Astrocyte of the spinal cord (primary cell): ENCODE results near the gene CCDC107.

Experiments used
- DNase-seq: peaks from one replicate; pipeline ENCODE4 v3.0.0; 2011; ENCODE audit warnings: low read depth, low spot score
- H3K4me3 ChIP-seq: 2 replicates; pipeline ENCODE4 v1.5.1; 2011; ENCODE audit warnings: low read depth, mild to moderate bottlenecking, low read length, moderate library complexity
- in situ Hi-C: cut with HindIII; loops from 2 replicates; pipeline ENCODE4 v1.10.0; 2017; ENCODE audit warnings: low sequenced_read_pairs
- TF ChIP-seq, protein P1 (sequence below): IDR thresholded peaks from 2 replicates; pipeline ENCODE4 v1.5.1; 2012; ENCODE audit warnings: low read depth, mild to moderate bottlenecking, low read length, inconsistent platforms

Gene CCDC107

GRCh38 chr9:35680331-35681105, 22.4 kb downstream of the CCDC107 start:
- in situ Hi-C loops = no loop called here
- TF ChIP-seq, protein P1, sequence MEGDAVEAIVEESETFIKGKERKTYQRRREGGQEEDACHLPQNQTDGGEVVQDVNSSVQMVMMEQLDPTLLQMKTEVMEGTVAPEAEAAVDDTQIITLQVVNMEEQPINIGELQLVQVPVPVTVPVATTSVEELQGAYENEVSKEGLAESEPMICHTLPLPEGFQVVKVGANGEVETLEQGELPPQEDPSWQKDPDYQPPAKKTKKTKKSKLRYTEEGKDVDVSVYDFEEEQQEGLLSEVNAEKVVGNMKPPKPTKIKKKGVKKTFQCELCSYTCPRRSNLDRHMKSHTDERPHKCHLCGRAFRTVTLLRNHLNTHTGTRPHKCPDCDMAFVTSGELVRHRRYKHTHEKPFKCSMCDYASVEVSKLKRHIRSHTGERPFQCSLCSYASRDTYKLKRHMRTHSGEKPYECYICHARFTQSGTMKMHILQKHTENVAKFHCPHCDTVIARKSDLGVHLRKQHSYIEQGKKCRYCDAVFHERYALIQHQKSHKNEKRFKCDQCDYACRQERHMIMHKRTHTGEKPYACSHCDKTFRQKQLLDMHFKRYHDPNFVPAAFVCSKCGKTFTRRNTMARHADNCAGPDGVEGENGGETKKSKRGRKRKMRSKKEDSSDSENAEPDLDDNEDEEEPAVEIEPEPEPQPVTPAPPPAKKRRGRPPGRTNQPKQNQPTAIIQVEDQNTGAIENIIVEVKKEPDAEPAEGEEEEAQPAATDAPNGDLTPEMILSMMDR = no peak
- no peak overlapping the region for H3K4me3 ChIP-seq
- DNase-seq = peak; percentile 39

DNA sequence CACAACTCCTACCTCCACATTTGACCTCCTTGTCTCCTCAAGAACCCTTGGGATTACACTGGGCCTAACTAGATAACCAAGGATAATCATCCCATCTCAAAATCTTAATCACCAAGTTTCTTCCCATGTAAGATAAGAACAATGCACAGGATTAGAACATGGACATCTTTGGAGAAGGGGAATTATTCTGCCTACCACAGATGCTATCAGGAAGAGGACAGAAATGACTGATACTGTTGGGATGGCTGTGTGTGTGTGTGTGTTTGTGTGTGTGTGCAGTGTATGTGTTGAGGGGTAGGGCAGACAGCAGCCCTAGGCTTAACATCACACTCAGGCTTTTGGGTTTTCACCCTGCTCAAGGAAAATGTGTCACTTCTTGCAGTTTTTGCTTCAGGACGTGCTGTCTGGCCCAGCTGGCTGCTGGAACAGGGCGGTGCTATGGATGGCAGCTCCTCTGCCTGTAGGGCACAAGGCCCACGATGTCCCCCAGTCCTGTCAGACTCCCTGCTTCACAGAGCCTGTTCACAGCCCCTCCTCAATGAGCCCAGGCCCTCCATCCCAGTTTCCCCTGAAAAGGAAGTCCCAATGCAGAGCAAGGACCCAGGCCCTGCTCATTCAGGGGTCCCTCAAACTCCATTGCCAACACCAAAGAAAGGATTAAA, 23.4 kb downstream of the CCDC107 start:
- in situ Hi-C loops = no loop called here
- TF ChIP-seq, protein P1 = no peak
- H3K4me3 ChIP-seq = no peak overlapping the region
- no peak for DNase-seq

GRCh38 chr9:35682051-35682450, 24.0 kb downstream of the CCDC107 start:
- H3K4me3 ChIP-seq = no peak overlapping the region
- DNase-seq = no peak
- in situ Hi-C loops = no loop called here
- TF ChIP-seq, protein P1 = no peak

GRCh38 chr9:35682520-35683315, 24.6 kb downstream of the CCDC107 start:
- in situ Hi-C loops = no loop called here
- H3K4me3 ChIP-seq = no peak overlapping the region

DNA sequence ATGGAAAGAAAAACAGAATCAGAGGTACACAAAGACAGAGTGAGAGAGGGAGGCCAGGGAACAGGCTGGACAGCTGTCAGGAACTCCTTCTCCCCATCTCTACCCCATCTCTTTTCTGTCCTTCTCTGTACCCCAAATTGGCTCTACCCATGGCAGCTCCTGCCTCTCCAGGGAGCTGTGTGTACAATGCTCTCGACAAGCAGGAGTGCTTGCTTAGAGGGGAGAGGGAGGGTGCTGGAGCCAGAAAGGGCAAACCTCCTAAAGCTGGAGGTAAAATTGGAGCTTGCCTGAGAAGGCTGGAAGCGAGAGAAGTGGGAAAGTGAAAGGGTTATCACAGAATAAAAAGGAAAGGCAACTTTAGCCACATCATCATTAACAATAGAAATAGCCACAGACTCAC, 25.2 kb downstream of the CCDC107 start:
- in situ Hi-C loops = no loop called here
- TF ChIP-seq, protein P1 = no peak
- H3K4me3 ChIP-seq = no peak overlapping the region
- DNase-seq = no peak

More at GRCh38 chr9:35682520-35683315, 24.6 kb downstream of the CCDC107 start:
- no peak for DNase-seq
- TF ChIP-seq, protein P1 = no peak

DNA sequence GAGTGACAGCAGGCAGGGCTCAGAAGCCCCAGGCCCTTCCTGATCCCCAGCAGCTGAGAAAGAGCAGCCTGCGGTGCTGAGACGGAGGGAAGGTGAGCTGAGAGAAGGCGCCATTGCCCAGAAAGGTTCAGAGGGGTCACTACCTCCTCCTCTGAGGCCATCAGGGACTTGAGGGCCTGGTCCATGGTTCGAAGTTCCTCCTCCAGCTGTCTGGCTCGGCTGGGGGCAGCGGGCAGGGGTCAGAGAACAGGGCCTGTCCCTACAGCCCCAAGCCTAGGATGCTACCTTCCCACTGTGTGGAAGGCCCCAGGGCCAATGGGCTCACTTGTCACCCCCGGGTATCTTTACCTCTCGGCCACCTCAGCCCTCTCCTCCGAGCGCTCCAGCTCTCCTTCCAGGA, 26.8 kb downstream of the CCDC107 start:
- in situ Hi-C loops = no loop called here
- no peak for DNase-seq
- no peak overlapping the region for H3K4me3 ChIP-seq
- TF ChIP-seq, protein P1 = no peak
